ENCODE measurements around the gene NID1. TPM values are rescaled to one million over a fixed set of nuclear protein-coding genes. Genes with fewer than 3 reads are reported as not detected.
A peak's percentile ranks its signal among the peaks of the same experiment; 100 is the strongest.
"Not testable (repeated sequence)": the region's sequence is repeated elsewhere in the genome, so short reads cannot be mapped to it uniquely, and the experiment has no call there.

Gene NID1
- total RNA-seq, 1 donor from 2014 or later = 45.0 TPM

DNA sequence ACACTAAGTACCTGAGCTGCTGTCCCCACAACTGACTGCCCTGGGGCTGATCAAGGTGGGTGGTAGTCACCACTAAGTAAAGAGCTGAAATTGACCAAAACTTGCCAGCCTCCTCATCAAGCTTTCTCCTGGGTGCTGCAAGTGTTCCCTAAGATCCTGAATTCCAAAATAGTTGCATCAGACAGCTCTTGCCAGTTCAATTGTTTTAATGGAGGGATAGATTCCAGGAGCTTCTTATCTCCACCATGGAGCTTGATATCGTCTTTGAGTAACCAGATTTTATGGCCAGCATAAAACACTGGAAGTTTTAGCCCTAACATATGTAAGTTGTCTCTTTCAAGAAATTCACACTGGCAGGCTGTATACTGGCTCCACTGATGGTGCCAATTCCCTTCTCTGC is 90.3 kb downstream of the NID1 start:
- H3K9me3 Mint-ChIP-seq = peaks cover 3% of the 10 kb centered on the region
- H3K27me3 Mint-ChIP-seq (ENCODE audit: low read depth) = no peaks in the 10 kb centered on the region
- H3K36me3 Mint-ChIP-seq = peaks cover 5% of the 10 kb centered on the region
- TF ChIP-seq, protein P1, sequence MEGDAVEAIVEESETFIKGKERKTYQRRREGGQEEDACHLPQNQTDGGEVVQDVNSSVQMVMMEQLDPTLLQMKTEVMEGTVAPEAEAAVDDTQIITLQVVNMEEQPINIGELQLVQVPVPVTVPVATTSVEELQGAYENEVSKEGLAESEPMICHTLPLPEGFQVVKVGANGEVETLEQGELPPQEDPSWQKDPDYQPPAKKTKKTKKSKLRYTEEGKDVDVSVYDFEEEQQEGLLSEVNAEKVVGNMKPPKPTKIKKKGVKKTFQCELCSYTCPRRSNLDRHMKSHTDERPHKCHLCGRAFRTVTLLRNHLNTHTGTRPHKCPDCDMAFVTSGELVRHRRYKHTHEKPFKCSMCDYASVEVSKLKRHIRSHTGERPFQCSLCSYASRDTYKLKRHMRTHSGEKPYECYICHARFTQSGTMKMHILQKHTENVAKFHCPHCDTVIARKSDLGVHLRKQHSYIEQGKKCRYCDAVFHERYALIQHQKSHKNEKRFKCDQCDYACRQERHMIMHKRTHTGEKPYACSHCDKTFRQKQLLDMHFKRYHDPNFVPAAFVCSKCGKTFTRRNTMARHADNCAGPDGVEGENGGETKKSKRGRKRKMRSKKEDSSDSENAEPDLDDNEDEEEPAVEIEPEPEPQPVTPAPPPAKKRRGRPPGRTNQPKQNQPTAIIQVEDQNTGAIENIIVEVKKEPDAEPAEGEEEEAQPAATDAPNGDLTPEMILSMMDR (IDR thresholded peaks at IDR 0.05; ENCODE audit: unreplicated experiment) = no peak
- H3K4me1 Mint-ChIP-seq = peaks cover 8% of the 10 kb centered on the region
- no peak overlapping the region for H3K27ac Mint-ChIP-seq
- no peak overlapping the region for H3K4me3 Mint-ChIP-seq
- DNase-seq (ENCODE audit: low spot score in 2 of 2, unreplicated experiment in 2 of 2) = no peak

DNA sequence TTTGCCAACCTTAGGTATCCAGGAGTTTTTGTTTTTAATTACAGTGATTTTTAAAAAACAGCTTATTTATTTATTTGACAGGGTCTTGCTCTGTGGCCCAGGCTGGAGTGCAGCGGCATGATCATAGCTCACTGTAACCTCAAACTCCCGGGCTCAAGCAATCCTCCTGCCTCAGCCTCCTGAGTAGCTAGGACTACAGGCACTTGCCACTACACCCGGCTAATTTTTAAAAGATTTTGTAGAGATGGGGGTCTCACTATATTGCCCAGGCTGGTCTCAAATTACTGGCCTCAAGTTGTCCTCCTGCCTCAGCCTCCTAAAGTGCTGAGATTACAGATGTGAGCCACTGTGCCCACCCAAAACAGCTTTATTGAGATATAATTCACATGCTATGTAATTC is 92.2 kb downstream of the NID1 start:
- not testable (repeated sequence) for DNase-seq (ENCODE audit: low spot score in 2 of 2, unreplicated experiment in 2 of 2); H3K9me3 Mint-ChIP-seq; H3K27me3 Mint-ChIP-seq (ENCODE audit: low read depth); H3K4me1 Mint-ChIP-seq; H3K36me3 Mint-ChIP-seq
- peak overlapping the region; percentile 92 for H3K27ac Mint-ChIP-seq
- H3K4me3 Mint-ChIP-seq = peak overlapping the region; percentile 74

DNA sequence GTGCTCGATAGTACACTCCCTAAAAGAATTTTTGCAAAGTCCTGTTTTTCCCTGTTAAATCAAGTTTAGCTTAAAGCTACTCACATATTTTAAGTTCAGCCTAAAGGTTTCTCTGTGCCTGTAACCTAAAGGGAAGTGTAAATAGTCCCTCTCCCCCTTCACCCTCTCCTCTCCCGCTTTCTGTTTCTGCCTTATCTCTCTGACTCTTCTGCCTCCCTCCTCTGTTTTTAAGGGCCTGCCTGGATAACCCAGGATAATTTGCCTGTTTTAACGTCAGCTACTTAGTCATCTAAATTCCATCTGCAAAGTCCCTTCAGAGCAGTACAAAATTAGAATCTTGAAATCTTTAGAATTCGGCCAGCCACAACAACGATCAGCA is 92.6 kb downstream of the NID1 start:
- Mint-ChIP-seq H3K9me3 (no peaks in the 10 kb centered on the region), H3K36me3 (no peaks in the 10 kb centered on the region), H3K4me3 (peak overlapping the region; percentile 74), H3K27ac (peak overlapping the region; percentile 92), H3K27me3 (ENCODE audit: low read depth) (no peaks in the 10 kb centered on the region), H3K4me1 (peaks cover 8% of the 10 kb centered on the region)
- no peak for DNase-seq (ENCODE audit: low spot score in 2 of 2, unreplicated experiment in 2 of 2)
- TF ChIP-seq, protein P1 (IDR thresholded peaks at IDR 0.05; ENCODE audit: unreplicated experiment) = no peak

DNA sequence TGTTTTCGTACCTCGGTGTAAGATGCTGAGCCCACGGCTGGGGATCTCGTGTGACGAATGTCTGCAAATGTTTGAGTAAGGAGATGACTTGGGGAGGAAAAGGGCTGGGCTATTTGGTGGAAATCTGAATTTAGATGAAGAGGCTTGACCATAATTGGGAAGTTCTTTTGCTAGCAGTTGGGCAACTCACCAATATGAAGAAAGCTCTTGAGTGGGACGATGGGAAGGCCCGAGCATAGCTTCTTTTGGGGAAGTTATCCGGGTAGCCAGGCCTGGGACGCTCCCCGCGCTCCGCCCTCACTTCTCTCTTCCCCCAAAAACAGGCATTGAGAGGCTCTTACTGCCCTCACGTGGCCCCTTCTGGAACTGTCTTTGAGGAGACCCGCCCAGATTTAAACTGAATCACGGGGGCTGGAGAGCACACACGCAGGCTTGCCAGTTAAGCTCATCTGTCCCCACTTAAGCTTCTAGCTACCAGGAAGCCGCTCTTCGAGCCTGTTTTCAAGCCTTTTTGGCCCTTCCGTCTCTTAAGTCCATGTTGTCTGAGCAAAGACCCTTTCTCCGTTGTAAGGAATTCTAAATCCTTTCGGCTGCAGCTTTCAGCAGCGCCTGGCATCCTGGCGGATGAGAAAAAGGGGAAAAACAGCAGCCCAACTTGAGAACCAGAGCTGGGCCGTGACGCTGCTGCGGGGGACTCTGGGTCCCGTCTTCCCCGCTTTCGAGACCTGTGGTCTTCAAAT is 93.1 kb downstream of the NID1 start:
- peaks cover under 1% of the 10 kb centered on the region for H3K27me3 Mint-ChIP-seq (ENCODE audit: low read depth)
- H3K4me1 Mint-ChIP-seq = peaks cover 8% of the 10 kb centered on the region
- peak overlapping the region; percentile 92 for H3K27ac Mint-ChIP-seq
- H3K4me3 Mint-ChIP-seq = peak overlapping the region; percentile 74
- no peaks in the 10 kb centered on the region for H3K36me3 Mint-ChIP-seq
- TF ChIP-seq, protein P1 (IDR thresholded peaks at IDR 0.05; ENCODE audit: unreplicated experiment) = peak; percentile 58
- H3K9me3 Mint-ChIP-seq = no peaks in the 10 kb centered on the region
- peak; percentile 52 to 88 for DNase-seq (ENCODE audit: low spot score in 2 of 2, unreplicated experiment in 2 of 2)

DNA sequence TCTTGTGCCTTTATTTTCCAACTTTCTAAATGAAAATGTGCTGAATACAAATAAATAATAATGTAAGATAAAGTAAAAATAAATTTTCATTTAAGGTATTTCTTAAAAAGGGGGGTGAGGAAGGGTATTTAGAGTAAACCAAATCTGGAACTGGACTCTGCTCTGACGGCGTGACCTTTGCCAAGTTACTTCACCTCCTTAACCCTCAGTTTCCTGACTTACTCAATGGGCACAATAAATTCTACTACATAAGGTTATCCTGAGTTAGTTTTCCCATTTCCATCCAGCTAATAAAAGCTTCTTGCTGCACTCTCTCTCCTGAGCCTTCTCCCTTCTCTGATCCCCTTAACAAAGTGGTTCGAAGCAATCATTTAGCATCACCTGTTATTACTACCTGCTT is 93.9 kb downstream of the NID1 start:
- no peak for DNase-seq (ENCODE audit: low spot score in 2 of 2, unreplicated experiment in 2 of 2)
- Mint-ChIP-seq H3K9me3 (no peaks in the 10 kb centered on the region), H3K27me3 (ENCODE audit: low read depth) (peaks cover 6% of the 10 kb centered on the region), H3K4me3 (no peak overlapping the region), H3K4me1 (peaks cover 8% of the 10 kb centered on the region), H3K27ac (no peak overlapping the region), H3K36me3 (no peaks in the 10 kb centered on the region)
- TF ChIP-seq, protein P1 (IDR thresholded peaks at IDR 0.05; ENCODE audit: unreplicated experiment) = no peak

DNA sequence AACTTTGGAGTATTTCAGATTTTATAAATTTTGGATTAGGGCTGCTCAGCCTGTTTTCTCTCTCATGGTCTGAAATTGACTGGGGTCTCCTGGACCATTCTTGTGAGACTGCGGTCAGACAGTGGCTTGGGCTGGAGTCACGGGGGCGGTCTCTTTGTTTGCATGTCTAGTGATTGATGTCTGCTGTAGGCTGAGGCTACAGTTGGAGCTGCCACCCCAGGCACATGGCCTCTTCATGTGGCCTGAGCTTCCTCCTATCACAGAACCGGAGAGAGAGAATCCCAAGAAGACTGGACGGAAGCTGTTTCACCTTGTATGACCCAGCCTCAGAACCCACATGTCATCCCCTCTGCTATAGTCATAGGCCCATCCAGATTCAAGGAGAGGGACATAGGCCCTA is 96.1 kb downstream of the NID1 start:
- Mint-ChIP-seq H3K4me1 (peaks cover 8% of the 10 kb centered on the region), H3K27ac (no peak overlapping the region), H3K27me3 (ENCODE audit: low read depth) (peaks cover 13% of the 10 kb centered on the region), H3K4me3 (no peak overlapping the region), H3K36me3 (no peaks in the 10 kb centered on the region), H3K9me3 (peaks cover 4% of the 10 kb centered on the region)
- TF ChIP-seq, protein P1 (IDR thresholded peaks at IDR 0.05; ENCODE audit: unreplicated experiment) = no peak
- no peak for DNase-seq (ENCODE audit: low spot score in 2 of 2, unreplicated experiment in 2 of 2)

DNA sequence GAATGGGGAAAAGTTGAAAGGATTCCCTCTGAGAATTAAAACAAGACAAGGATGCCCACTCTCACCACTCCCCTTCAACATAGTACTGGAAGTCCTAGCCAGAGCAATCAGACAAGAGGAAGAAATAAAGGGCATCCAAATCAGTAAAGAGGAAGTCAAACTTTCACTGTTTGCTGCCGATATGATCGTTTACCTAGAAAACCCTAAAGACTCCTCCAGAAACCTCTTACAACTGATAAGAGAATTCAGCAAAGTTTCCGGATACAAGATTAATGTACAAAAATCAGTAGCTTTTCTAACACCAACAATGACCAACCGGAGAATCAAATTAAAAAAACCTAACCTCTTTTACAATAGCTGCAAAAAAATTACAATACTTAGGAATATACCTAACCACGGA is 98.8 kb downstream of the NID1 start:
- H3K9me3 Mint-ChIP-seq; DNase-seq (ENCODE audit: low spot score in 2 of 2, unreplicated experiment in 2 of 2); H3K4me1 Mint-ChIP-seq; H3K36me3 Mint-ChIP-seq; H3K27ac Mint-ChIP-seq; H3K4me3 Mint-ChIP-seq: not testable (repeated sequence)
- peaks cover 13% of the 10 kb centered on the region for H3K27me3 Mint-ChIP-seq (ENCODE audit: low read depth)

Data from mesothelial cell of epicardium (in vitro differentiated cells).